ENCODE measurements around the gene ACTG2.

Gene ACTG2

DNA sequence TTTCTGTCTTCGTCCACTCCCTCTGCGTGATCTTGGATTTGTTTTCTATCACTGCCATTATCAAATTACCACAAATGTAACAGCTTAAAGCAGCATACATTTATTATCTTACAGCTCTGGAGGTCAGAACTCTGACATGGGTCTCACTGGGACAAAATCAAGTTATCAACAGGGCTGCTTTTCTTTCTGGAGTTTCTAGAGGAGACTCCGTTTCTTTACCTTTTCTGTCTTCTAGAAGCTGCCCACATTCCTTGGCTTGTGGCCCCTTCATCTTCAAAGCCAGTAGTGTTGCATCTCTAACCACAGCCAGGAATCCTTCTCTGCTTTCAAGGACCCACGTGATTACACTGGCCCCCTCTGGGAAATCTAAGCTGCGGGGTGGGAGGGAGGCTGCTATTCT is 70.0 kb downstream of the ACTG2 start:
- no peak for DNase-seq (ENCODE audit: insufficient read length, low spot score)
- no peak for FAIRE-seq

DNA sequence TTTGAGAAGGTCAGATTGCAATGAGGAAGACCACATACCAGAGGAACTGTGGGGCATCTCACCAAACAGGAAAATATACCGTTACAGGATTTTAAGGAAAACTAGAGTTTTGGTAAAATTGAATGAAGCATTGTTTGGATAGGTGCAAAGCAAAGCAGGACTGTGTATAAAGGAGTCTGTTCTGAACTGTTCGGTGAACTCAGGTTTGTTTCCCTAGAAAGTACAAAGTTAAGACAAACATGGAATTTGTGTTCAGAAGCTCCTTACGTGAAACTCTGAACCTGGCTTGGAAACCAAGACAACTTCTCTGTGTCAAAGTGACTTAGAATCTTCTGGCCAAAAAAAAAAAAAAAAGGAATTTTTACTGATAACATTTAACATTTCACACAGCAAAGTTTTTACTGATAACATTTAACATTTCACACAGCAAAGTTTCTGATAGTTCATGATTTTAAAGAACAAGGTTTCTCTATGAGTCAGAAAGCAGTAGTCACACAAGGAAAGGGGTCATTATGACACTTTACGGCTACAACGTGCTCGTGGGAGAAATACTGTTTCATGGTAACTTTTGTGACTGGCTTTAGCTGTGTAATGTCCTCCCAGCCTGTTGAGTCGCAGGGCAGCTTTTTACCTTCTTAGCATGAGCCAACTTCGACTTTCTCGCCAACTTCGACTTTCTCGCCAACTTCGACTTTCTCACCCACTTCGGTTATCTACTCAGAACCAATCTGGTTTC is 70.7 kb downstream of the ACTG2 start:
- FAIRE-seq (no peak), DNase-seq (ENCODE audit: insufficient read length, low spot score) (no peak)

DNA sequence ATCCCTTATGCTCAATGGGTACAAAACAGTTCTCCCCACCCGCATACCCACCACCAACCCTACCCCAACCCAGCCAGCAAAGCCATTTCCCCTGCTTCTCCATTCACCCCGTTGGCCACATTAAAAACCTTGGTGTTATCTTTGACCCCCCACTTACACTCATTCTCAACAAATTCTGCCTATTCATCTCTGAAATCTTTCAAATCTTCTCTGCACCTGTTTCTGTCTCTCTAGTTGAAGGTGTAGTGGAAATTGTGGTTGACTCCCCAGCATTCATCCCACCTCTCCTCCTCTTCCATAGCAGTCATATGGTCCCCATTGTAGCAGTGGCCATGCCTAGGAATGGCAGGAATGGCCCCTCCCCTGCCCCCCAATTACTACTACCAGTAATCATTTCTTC is 71.4 kb downstream of the ACTG2 start:
- DNase-seq (ENCODE audit: insufficient read length, low spot score): no peak
- no peak for FAIRE-seq

GRCh38 chr2:73965053-73965452 is 72.2 kb downstream of the ACTG2 start:
- DNase-seq (ENCODE audit: insufficient read length, low spot score) (no peak), FAIRE-seq (no peak)

GRCh38 chr2:73968357-73968937 is 75.6 kb downstream of the ACTG2 start:
- DNase-seq (ENCODE audit: insufficient read length, low spot score): no peak
- FAIRE-seq: no peak

DNA sequence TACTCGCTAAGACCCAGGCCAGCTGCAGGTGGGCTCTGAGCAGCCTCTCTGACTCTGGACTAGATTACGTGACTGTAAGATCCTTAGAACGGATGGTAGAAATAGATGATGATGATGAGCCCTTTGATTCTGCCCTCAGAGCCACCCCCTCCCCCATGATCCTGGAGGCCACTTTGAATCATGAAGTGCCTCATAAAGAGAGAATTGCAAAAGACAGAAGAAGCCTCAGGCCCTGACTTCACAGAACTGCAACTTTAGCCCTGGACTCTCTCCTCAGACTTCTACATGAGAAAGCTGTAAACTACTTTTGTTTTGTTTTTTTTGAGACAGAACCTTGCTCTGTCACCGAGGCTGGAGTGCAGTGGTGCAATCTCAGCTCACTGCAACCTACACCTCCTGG is 76.5 kb downstream of the ACTG2 start:
- DNase-seq (ENCODE audit: insufficient read length, low spot score): no peak
- no peak for FAIRE-seq

Data from HTR-8/SVneo (cell line).